Caco-2 (cell line): ENCODE data around the gene FN3KRP. TPM values are rescaled to one million over a fixed set of nuclear protein-coding genes. Genes with fewer than 3 reads are reported as not detected.

ENCODE experiments used
- BruUV-seq: library from RNA; stranded (reverse); fragments of 400-500 nt; replicated peaks from 2 replicates; lab custom pipeline; 2021; lab: Mats Ljungman, UMichigan
- CTCF ChIA-PET: fragments of 300-600 bp; sonication (Branson Sonifier 250); formaldehyde crosslinking; loops from one replicate; lab custom pipeline; 2022; ENCODE audit warnings: antibody characterized with exemption; lab: Charles Lee
- POLR2A ChIA-PET: fragments of 300-600 bp; sonication (Branson Sonifier 250); formaldehyde crosslinking; loops from one replicate; lab custom pipeline; 2022; ENCODE audit warnings: antibody characterized with exemption; lab: Charles Lee
- DNase-seq, 2 experiments: peaks; one replicate each; pipeline versions ENCODE4 v3.0.0 to v3.0.0-alpha.2; 2020 to 2022
- H3K27me3 ChIP-seq: replicated peaks from 2 replicates; pipeline ENCODE4 v1.6.0; 2011; ENCODE audit warnings: low read length; ENCODE audit not compliant: control insufficient read depth, insufficient read depth
- H3K36me3 ChIP-seq: 2 replicates; pipeline ENCODE4 v1.5.1; 2011; ENCODE audit warnings: low read length; ENCODE audit not compliant: control insufficient read depth, insufficient read depth
- H3K4me1 ChIP-seq: fragments of 250-450 bp; sonication (Bioruptor Pico); 2 replicates; pipeline ENCODE4 v1.5.1; 2020; ENCODE audit warnings: mild to moderate bottlenecking
- H3K4me3 ChIP-seq: 2 replicates; pipeline ENCODE4 v1.5.1; 2011; ENCODE audit warnings: low read depth, mild to moderate bottlenecking, control low read depth, low read length
- H3K9me3 ChIP-seq: fragments of 250-450 bp; sonication (Bioruptor Pico); 2 replicates; pipeline ENCODE4 v1.5.1; 2020; ENCODE audit warnings: mild to moderate bottlenecking, moderate library complexity
- H3K27ac Mint-ChIP-seq: one replicate; pipeline ENCODE4 v1.8.0; 2022; ENCODE audit warnings: mixed read lengths; ENCODE audit not compliant: unreplicated experiment
- H3K27me3 Mint-ChIP-seq: one replicate; pipeline ENCODE4 v1.8.0; 2022; ENCODE audit warnings: mixed read lengths; ENCODE audit not compliant: insufficient read depth, unreplicated experiment
- H3K36me3 Mint-ChIP-seq: one replicate; pipeline ENCODE4 v1.8.0; 2022; ENCODE audit warnings: mild to moderate bottlenecking, mixed read lengths; ENCODE audit not compliant: insufficient read depth, unreplicated experiment
- H3K4me1 Mint-ChIP-seq: one replicate; pipeline ENCODE4 v1.8.0; 2022; ENCODE audit warnings: low read depth, mixed read lengths; ENCODE audit not compliant: unreplicated experiment
- H3K4me3 Mint-ChIP-seq: one replicate; pipeline ENCODE4 v1.8.0; 2022; ENCODE audit warnings: mild to moderate bottlenecking, moderate library complexity, mixed read lengths; ENCODE audit not compliant: unreplicated experiment
- H3K9me3 Mint-ChIP-seq: one replicate; pipeline ENCODE4 v1.8.0; 2022; ENCODE audit warnings: mixed read lengths; ENCODE audit not compliant: unreplicated experiment
- intact Hi-C: fragments of 100-400 bp; cut with micrococcal nuclease; formaldehyde crosslinking; loops from one replicate; pipeline ENCODE4 v1.10.0; 2022; ENCODE audit not compliant: unreplicated experiment
- total RNA-seq: library from RNA; stranded (reverse); gene quantifications from 2 replicates; pipeline ENCODE4 v1.2.3, GENCODE V29; 2022
- TF ChIP-seq, protein P1 (sequence below), 2 experiments: fragments of 200-600 bp in 1 of 2; IDR thresholded peaks; 1 replicate in 1 of 2; 2 replicates in 1 of 2; pipeline versions ENCODE4 v1.5.1 to v1.8.0; 2011 to 2022; ENCODE audit warnings: antibody characterized with exemption in 1 of 2, control low read depth in 1 of 2, inconsistent platforms in 1 of 2, low read depth in 1 of 2, low read length in 1 of 2, mild to moderate bottlenecking in 1 of 2, moderate library complexity in 1 of 2; ENCODE audit not compliant: insufficient read depth in 1 of 2, severe bottlenecking in 1 of 2, unreplicated experiment in 1 of 2

Gene FN3KRP
- total RNA-seq, 1 experiment from 2014 or later: 53.6 TPM

- TF ChIP-seq, protein P1, sequence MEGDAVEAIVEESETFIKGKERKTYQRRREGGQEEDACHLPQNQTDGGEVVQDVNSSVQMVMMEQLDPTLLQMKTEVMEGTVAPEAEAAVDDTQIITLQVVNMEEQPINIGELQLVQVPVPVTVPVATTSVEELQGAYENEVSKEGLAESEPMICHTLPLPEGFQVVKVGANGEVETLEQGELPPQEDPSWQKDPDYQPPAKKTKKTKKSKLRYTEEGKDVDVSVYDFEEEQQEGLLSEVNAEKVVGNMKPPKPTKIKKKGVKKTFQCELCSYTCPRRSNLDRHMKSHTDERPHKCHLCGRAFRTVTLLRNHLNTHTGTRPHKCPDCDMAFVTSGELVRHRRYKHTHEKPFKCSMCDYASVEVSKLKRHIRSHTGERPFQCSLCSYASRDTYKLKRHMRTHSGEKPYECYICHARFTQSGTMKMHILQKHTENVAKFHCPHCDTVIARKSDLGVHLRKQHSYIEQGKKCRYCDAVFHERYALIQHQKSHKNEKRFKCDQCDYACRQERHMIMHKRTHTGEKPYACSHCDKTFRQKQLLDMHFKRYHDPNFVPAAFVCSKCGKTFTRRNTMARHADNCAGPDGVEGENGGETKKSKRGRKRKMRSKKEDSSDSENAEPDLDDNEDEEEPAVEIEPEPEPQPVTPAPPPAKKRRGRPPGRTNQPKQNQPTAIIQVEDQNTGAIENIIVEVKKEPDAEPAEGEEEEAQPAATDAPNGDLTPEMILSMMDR (IDR thresholded peaks at IDR 0.05; ENCODE audit: insufficient read depth in 1 of 2, low read depth in 1 of 2, low read length in 1 of 2, severe bottlenecking in 1 of 2, unreplicated experiment in 1 of 2): no peak
- Histone ChIP-seq H3K36me3 (no peaks in the 10 kb centered on the region), H3K27me3 (no peaks in the 10 kb centered on the region), H3K4me3 (no peak overlapping the region), H3K9me3 (peaks cover 8% of the 10 kb centered on the region), H3K4me1 (no peaks in the 10 kb centered on the region)
- Mint-ChIP-seq H3K4me3 (no peak overlapping the region), H3K36me3 (no peaks in the 10 kb centered on the region), H3K27me3 (no peaks in the 10 kb centered on the region), H3K9me3 (peaks cover 12% of the 10 kb centered on the region), H3K27ac (no peak overlapping the region), H3K4me1 (no peaks in the 10 kb centered on the region)
- POLR2A ChIA-PET: no interaction called here
- BruUV-seq: no TSS peak
- intact Hi-C loops: no loop called here
- no peak for DNase-seq
- CTCF ChIA-PET: no interaction called here
These were observed 25.6 kb upstream of the FN3KRP start for GRCh38 chr17:82690786-82691489.

DNA sequence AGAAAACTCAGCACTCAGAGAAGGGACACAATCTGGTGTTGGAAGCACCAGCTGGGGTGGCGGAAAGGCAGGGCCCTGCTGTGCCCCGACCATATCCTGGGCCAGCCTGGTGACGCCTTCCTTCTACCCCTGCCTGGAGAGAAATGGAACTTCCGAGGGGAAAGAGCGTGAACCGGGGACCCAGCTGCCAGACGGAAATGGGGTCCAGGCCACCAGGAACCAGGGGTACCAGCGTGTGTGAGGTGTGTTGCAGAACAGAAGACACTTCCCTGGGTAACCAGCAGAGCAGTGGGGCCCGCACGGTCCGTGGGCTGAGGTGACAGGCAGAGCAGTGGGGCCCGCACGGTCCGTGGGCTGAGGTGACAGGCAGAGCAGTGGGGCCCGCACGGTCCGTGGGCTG lies 24.8 kb upstream of the FN3KRP start:
- peaks cover 12% of the 10 kb centered on the region for H3K9me3 Mint-ChIP-seq
- Histone ChIP-seq H3K4me3 (no peak overlapping the region), H3K27me3 (no peaks in the 10 kb centered on the region), H3K4me1 (no peaks in the 10 kb centered on the region), H3K9me3 (peaks cover 8% of the 10 kb centered on the region), H3K36me3 (no peaks in the 10 kb centered on the region)
- no peak for DNase-seq
- ChIA-PET CTCF (no interaction called here), POLR2A (no interaction called here)
- intact Hi-C loops: no loop called here
- TF ChIP-seq, protein P1 (IDR thresholded peaks at IDR 0.05; ENCODE audit: insufficient read depth in 1 of 2, low read depth in 1 of 2, low read length in 1 of 2, severe bottlenecking in 1 of 2, unreplicated experiment in 1 of 2): no peak
- H3K36me3 Mint-ChIP-seq: no peaks in the 10 kb centered on the region
- BruUV-seq: no TSS peak
- no peak overlapping the region for H3K4me3 Mint-ChIP-seq
- H3K27ac Mint-ChIP-seq: no peak overlapping the region
- no peaks in the 10 kb centered on the region for H3K27me3 Mint-ChIP-seq
- H3K4me1 Mint-ChIP-seq: no peaks in the 10 kb centered on the region

DNA sequence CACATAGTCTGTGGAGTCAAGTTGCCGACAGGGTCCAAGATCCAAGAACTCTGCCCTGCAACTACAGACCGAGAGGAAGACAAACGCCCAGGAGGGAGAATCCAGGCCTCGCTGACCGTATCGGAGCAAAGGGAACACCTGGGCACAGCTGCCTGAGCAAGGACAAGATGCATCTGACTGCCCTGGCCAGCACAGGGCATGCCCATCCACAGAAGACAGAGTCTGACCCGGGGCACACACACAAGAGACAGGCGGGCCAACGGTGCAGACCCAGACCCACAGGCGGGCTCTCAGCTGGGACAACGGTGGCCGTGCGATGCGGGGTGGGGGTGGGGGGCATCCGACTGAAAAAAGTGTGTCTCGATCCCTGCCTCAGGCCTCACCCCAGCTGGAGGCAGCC lies 24.2 kb upstream of the FN3KRP start:
- Mint-ChIP-seq H3K27ac (no peak overlapping the region), H3K4me1 (no peaks in the 10 kb centered on the region), H3K4me3 (no peak overlapping the region), H3K27me3 (no peaks in the 10 kb centered on the region), H3K9me3 (peaks cover 12% of the 10 kb centered on the region), H3K36me3 (no peaks in the 10 kb centered on the region)
- no TSS peak for BruUV-seq
- Histone ChIP-seq H3K4me3 (no peak overlapping the region), H3K4me1 (peaks cover under 1% of the 10 kb centered on the region; the same call in 1 of the 2 replicates), H3K27me3 (no peaks in the 10 kb centered on the region), H3K36me3 (no peaks in the 10 kb centered on the region), H3K9me3 (peaks cover 8% of the 10 kb centered on the region)
- intact Hi-C loops: no loop called here
- ChIA-PET CTCF (no interaction called here), POLR2A (no interaction called here)
- TF ChIP-seq, protein P1 (IDR thresholded peaks at IDR 0.05; ENCODE audit: insufficient read depth in 1 of 2, low read depth in 1 of 2, low read length in 1 of 2, severe bottlenecking in 1 of 2, unreplicated experiment in 1 of 2): no peak
- no peak for DNase-seq
